Ishikawa (cell line): ENCODE measurements around the gene SMARCC1.

Source experiments
- CEBPB ChIP-seq: IDR thresholded peaks from 2 replicates; pipeline ENCODE4 v1.6.1; 2012
- CREB1 ChIP-seq: IDR thresholded peaks from 2 replicates; pipeline ENCODE4 v1.6.1; 2012; ENCODE audit warnings: low read depth
- EGR1 ChIP-seq: IDR thresholded peaks from 2 replicates; pipeline ENCODE4 v1.6.1; 2012
- EP300 ChIP-seq: IDR thresholded peaks from 2 replicates; pipeline ENCODE4 v1.6.1; 2012; ENCODE audit warnings: borderline replicate concordance
- FOXM1 ChIP-seq: IDR thresholded peaks from 2 replicates; pipeline ENCODE4 v1.6.1; 2012; ENCODE audit warnings: low read depth, borderline replicate concordance
- MAX ChIP-seq: IDR thresholded peaks from 2 replicates; pipeline ENCODE4 v1.6.1; 2012
- NFIC ChIP-seq: IDR thresholded peaks from 2 replicates; pipeline ENCODE4 v1.6.1; 2012
- RAD21 ChIP-seq: IDR thresholded peaks from 2 replicates; pipeline ENCODE4 v1.6.1; 2012; ENCODE audit warnings: low read depth
- TAF1 ChIP-seq: IDR thresholded peaks from 2 replicates; pipeline ENCODE4 v1.6.1; 2012; ENCODE audit warnings: low read depth, mild to moderate bottlenecking
- TCF12 ChIP-seq: IDR thresholded peaks from 2 replicates; pipeline ENCODE4 v1.6.1; 2012; ENCODE audit warnings: low read depth
- TEAD4 ChIP-seq: IDR thresholded peaks from 2 replicates; pipeline ENCODE4 v1.6.1; 2012
- USF1 ChIP-seq: IDR thresholded peaks from 2 replicates; pipeline ENCODE4 v1.6.1; 2012
- YY1 ChIP-seq: IDR thresholded peaks from 2 replicates; pipeline ENCODE4 v1.6.1; 2012; ENCODE audit warnings: low read depth
- ZBTB7A ChIP-seq: IDR thresholded peaks from 2 replicates; pipeline ENCODE4 v1.6.1; 2012; ENCODE audit warnings: low read depth
- TF ChIP-seq, protein P1 (sequence below): IDR thresholded peaks from 2 replicates; pipeline ENCODE4 v1.6.1; 2012; ENCODE audit warnings: low read depth, mild to moderate bottlenecking

The SMARCC1 gene

GRCh38 chr3:47778746-47779145 is 2.9 kb downstream of the SMARCC1 start:
- no peak for TF ChIP-seq ZBTB7A
- TF ChIP-seq CREB1: no peak
- TF ChIP-seq, protein P1, sequence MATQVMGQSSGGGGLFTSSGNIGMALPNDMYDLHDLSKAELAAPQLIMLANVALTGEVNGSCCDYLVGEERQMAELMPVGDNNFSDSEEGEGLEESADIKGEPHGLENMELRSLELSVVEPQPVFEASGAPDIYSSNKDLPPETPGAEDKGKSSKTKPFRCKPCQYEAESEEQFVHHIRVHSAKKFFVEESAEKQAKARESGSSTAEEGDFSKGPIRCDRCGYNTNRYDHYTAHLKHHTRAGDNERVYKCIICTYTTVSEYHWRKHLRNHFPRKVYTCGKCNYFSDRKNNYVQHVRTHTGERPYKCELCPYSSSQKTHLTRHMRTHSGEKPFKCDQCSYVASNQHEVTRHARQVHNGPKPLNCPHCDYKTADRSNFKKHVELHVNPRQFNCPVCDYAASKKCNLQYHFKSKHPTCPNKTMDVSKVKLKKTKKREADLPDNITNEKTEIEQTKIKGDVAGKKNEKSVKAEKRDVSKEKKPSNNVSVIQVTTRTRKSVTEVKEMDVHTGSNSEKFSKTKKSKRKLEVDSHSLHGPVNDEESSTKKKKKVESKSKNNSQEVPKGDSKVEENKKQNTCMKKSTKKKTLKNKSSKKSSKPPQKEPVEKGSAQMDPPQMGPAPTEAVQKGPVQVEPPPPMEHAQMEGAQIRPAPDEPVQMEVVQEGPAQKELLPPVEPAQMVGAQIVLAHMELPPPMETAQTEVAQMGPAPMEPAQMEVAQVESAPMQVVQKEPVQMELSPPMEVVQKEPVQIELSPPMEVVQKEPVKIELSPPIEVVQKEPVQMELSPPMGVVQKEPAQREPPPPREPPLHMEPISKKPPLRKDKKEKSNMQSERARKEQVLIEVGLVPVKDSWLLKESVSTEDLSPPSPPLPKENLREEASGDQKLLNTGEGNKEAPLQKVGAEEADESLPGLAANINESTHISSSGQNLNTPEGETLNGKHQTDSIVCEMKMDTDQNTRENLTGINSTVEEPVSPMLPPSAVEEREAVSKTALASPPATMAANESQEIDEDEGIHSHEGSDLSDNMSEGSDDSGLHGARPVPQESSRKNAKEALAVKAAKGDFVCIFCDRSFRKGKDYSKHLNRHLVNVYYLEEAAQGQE: no peak
- TF ChIP-seq TAF1: no peak
- no peak for TF ChIP-seq RAD21
- no peak for TF ChIP-seq CEBPB
- TF ChIP-seq FOXM1: no peak
- TF ChIP-seq NFIC: no peak
- TF ChIP-seq EGR1: no peak
- no peak for TF ChIP-seq USF1
- TF ChIP-seq TEAD4: no peak
- no peak for TF ChIP-seq YY1
- TF ChIP-seq EP300: no peak

DNA sequence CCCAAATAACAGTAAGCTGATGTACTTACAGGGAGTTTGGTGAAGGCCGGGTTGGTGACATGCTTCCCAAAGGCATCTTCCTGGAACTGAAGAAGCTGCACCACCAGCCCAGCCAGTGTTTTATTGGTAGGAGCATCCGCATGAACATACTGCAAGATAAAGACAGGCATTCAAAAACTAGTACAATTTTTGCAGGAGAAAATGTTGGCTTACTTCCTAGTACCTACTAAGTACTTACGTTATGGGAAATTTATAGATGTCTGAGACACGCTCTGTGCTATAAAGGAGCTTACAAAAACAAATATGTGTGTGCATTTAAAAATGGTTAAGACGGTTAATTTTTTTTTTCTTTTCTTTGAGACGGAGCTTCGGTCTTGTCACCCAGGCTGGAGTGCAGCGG is 8.9 kb downstream of the SMARCC1 start:
- TF ChIP-seq NFIC (no peak), TAF1 (no peak), YY1 (no peak), TCF12 (no peak), RAD21 (no peak), ZBTB7A (no peak), TEAD4 (no peak), CEBPB (no peak), MAX (no peak), EP300 (no peak), CREB1 (no peak), FOXM1 (no peak), USF1 (no peak), EGR1 (no peak)
- TF ChIP-seq, protein P1: no peak

GRCh38 chr3:47772047-47772446 is 9.6 kb downstream of the SMARCC1 start:
- TF ChIP-seq CREB1: no peak
- TF ChIP-seq MAX: no peak
- no peak for TF ChIP-seq TCF12
- no peak for TF ChIP-seq USF1
- no peak for TF ChIP-seq EGR1
- TF ChIP-seq ZBTB7A: no peak
- TF ChIP-seq CEBPB: no peak
- TF ChIP-seq TAF1: no peak
- TF ChIP-seq, protein P1: no peak
- TF ChIP-seq YY1: no peak
- TF ChIP-seq TEAD4: no peak
- TF ChIP-seq EP300: no peak
- no peak for TF ChIP-seq FOXM1
- no peak for TF ChIP-seq RAD21
- TF ChIP-seq NFIC: no peak

GRCh38 chr3:47766186-47766585 is 15.5 kb downstream of the SMARCC1 start:
- TF ChIP-seq TEAD4 (no peak), TAF1 (no peak), CEBPB (no peak), NFIC (no peak), FOXM1 (no peak), ZBTB7A (no peak), YY1 (no peak), RAD21 (no peak), MAX (no peak), TCF12 (no peak), EP300 (no peak), CREB1 (no peak), USF1 (no peak), EGR1 (no peak)
- TF ChIP-seq, protein P1: no peak
